ENCODE measurements around the gene ZNF652.
"Not testable (repeated sequence)": the region's sequence is repeated elsewhere in the genome, so short reads cannot be mapped to it uniquely, and the experiment has no call there.

Gene ZNF652

GRCh38 chr17:49370971-49371834 is 9.2 kb upstream of the ZNF652 start:
- H3K9me3 ChIP-seq = no peaks in the 10 kb centered on the region; the same call in 1 of the 2 replicates
- DNase-seq = no peak
- no peaks in the 10 kb centered on the region for H3K36me3 ChIP-seq
- no peak overlapping the region for H3K4me3 ChIP-seq (ENCODE audit: low read depth, low read length)
- no peaks in the 10 kb centered on the region for H3K27me3 ChIP-seq
- no peaks in the 10 kb centered on the region for H3K4me1 ChIP-seq
- TF ChIP-seq CTCF (IDR thresholded peaks at IDR 0.05; ENCODE audit: low read depth, low read length) = no peak

GRCh38 chr17:49369760-49370159 is 7.7 kb upstream of the ZNF652 start:
- H3K9me3 ChIP-seq = no peaks in the 10 kb centered on the region; the same call in 1 of the 2 replicates
- H3K36me3 ChIP-seq = no peaks in the 10 kb centered on the region
- no peak overlapping the region for H3K4me3 ChIP-seq (ENCODE audit: low read depth, low read length)
- H3K27me3 ChIP-seq = no peaks in the 10 kb centered on the region
- no peak for DNase-seq
- no peak for TF ChIP-seq CTCF (IDR thresholded peaks at IDR 0.05; ENCODE audit: low read depth, low read length)
- H3K4me1 ChIP-seq = no peaks in the 10 kb centered on the region

GRCh38 chr17:49369089-49369488 is 7.0 kb upstream of the ZNF652 start:
- no peaks in the 10 kb centered on the region; the same call in 1 of the 2 replicates for H3K9me3 ChIP-seq
- H3K4me3 ChIP-seq (ENCODE audit: low read depth, low read length) = no peak overlapping the region
- no peak for DNase-seq
- no peaks in the 10 kb centered on the region for H3K27me3 ChIP-seq
- H3K4me1 ChIP-seq = no peaks in the 10 kb centered on the region
- no peaks in the 10 kb centered on the region for H3K36me3 ChIP-seq
- TF ChIP-seq CTCF (IDR thresholded peaks at IDR 0.05; ENCODE audit: low read depth, low read length) = no peak

- H3K27me3 ChIP-seq = no peaks in the 10 kb centered on the region
- DNase-seq = peak; percentile 52
- no peaks in the 10 kb centered on the region for H3K4me1 ChIP-seq
- H3K4me3 ChIP-seq (ENCODE audit: low read depth, low read length) = no peak overlapping the region
- peak; percentile 50 for TF ChIP-seq CTCF (IDR thresholded peaks at IDR 0.05; ENCODE audit: low read depth, low read length)
- no peaks in the 10 kb centered on the region for H3K36me3 ChIP-seq
- H3K9me3 ChIP-seq = no peaks in the 10 kb centered on the region; the same call in 1 of the 2 replicates
Observed at GRCh38 chr17:49365667-49366066, 3.6 kb upstream of the ZNF652 start.

GRCh38 chr17:49365126-49365525 is 3.1 kb upstream of the ZNF652 start:
- not testable (repeated sequence) for H3K4me3 ChIP-seq (ENCODE audit: low read depth, low read length); H3K27me3 ChIP-seq; H3K36me3 ChIP-seq; H3K9me3 ChIP-seq; DNase-seq; H3K4me1 ChIP-seq

- H3K36me3 ChIP-seq = no peaks in the 10 kb centered on the region
- TF ChIP-seq CTCF (IDR thresholded peaks at IDR 0.05; ENCODE audit: low read depth, low read length) = no peak
- no peaks in the 10 kb centered on the region for H3K27me3 ChIP-seq
- DNase-seq = no peak
- H3K4me3 ChIP-seq (ENCODE audit: low read depth, low read length) = no peak overlapping the region
- no peaks in the 10 kb centered on the region for H3K4me1 ChIP-seq
- H3K9me3 ChIP-seq = no peaks in the 10 kb centered on the region; the same call in 1 of the 2 replicates
Observed at GRCh38 chr17:49364119-49364518, 2.1 kb upstream of the ZNF652 start.
